OCI-LY1 (cell line): ENCODE results near the gene GASK1A.

Experiments used
- H2AFZ ChIP-seq: fragments of 200-600 bp; sonication (generic), shearing (Covaris generic); 2 replicates; pipeline ENCODE4 v1.6.0; 2014; ENCODE audit warnings: antibody characterized with exemption, mild to moderate bottlenecking, low read length
- H3F3A ChIP-seq: fragments of 200-600 bp; sonication (generic), shearing (Covaris generic); 2 replicates; pipeline ENCODE4 v1.6.0; 2014; ENCODE audit warnings: mild to moderate bottlenecking, antibody characterized with exemption, low read length, moderate library complexity; ENCODE audit not compliant: insufficient read depth
- H3K27ac ChIP-seq: fragments of 200-600 bp; sonication (generic); 2 replicates; pipeline ENCODE4 v1.5.1; 2014; ENCODE audit warnings: low read length, mixed run types, mild to moderate bottlenecking, low read depth; ENCODE audit not compliant: poor library complexity, severe bottlenecking
- H3K27me3 ChIP-seq: fragments of 200-600 bp; sonication (generic); 2 replicates; pipeline ENCODE4 v1.6.0; 2014; ENCODE audit warnings: antibody characterized with exemption, mild to moderate bottlenecking, low read length, moderate library complexity; ENCODE audit not compliant: insufficient read depth
- H3K36me3 ChIP-seq: fragments of 200-600 bp; sonication (generic); 2 replicates; pipeline ENCODE4 v1.6.1; 2014; ENCODE audit warnings: mild to moderate bottlenecking, antibody characterized with exemption, low read length, moderate library complexity, mixed read lengths; ENCODE audit not compliant: insufficient read depth
- H3K4me1 ChIP-seq: fragments of 200-600 bp; sonication (generic); 2 replicates; pipeline ENCODE4 v1.5.1; 2014; ENCODE audit warnings: mild to moderate bottlenecking, low read length, moderate library complexity; ENCODE audit not compliant: insufficient read depth, severe bottlenecking
- H3K4me2 ChIP-seq: fragments of 200-600 bp; sonication (generic), shearing (Covaris generic); 2 replicates; pipeline ENCODE4 v1.6.1; 2014; ENCODE audit warnings: low read length
- H3K4me3 ChIP-seq: fragments of 200-600 bp; sonication (generic); 2 replicates; pipeline ENCODE4 v1.5.1; 2014; ENCODE audit warnings: low read length, low read depth, mild to moderate bottlenecking, mixed read lengths; ENCODE audit not compliant: poor library complexity, severe bottlenecking
- H3K79me2 ChIP-seq: fragments of 200-600 bp; shearing (Covaris generic); 2 replicates; pipeline ENCODE4 v1.6.1; 2016; ENCODE audit warnings: mixed run types, low read length, mixed read lengths; ENCODE audit not compliant: insufficient read depth
- H3K9ac ChIP-seq: fragments of 200-600 bp; sonication (generic), shearing (Covaris generic); 2 replicates; pipeline ENCODE4 v1.6.1; 2014; ENCODE audit warnings: mild to moderate bottlenecking, low read length, mixed read lengths
- H3K9me2 ChIP-seq: fragments of 200-600 bp; sonication (generic), shearing (Covaris generic); 2 replicates; pipeline ENCODE4 v1.6.1; 2014; ENCODE audit warnings: low read depth, mild to moderate bottlenecking, low read length, mixed read lengths
- H3K9me3 ChIP-seq: fragments of 200-600 bp; shearing (Covaris generic); 2 replicates; pipeline ENCODE4 v1.6.1; 2014; ENCODE audit warnings: low read length, mixed read lengths
- H4K20me1 ChIP-seq: fragments of 200-600 bp; sonication (generic), shearing (Covaris generic); 2 replicates; pipeline ENCODE4 v1.6.0; 2016; ENCODE audit warnings: mild to moderate bottlenecking, low read length; ENCODE audit not compliant: insufficient read depth
- EZH2 ChIP-seq: fragments of 200-600 bp; sonication (generic), shearing (Covaris generic); IDR thresholded peaks from 2 replicates; pipeline ENCODE4 v1.8.0; 2017; ENCODE audit warnings: borderline replicate concordance, mixed run types, mild to moderate bottlenecking, antibody characterized with exemption, low read length, moderate library complexity, mixed read lengths
- TF ChIP-seq, protein P1 (sequence below): fragments of 200-600 bp; sonication (generic), shearing (Covaris generic); IDR thresholded peaks from 2 replicates; pipeline ENCODE4 v1.5.1; 2017; ENCODE audit warnings: mild to moderate bottlenecking, antibody characterized with exemption, low read length, moderate library complexity, mixed read lengths

The GASK1A gene

GRCh38 chr3:43071313-43071893, 92.3 kb downstream of the GASK1A start:
- no peak for TF ChIP-seq EZH2
- TF ChIP-seq, protein P1, sequence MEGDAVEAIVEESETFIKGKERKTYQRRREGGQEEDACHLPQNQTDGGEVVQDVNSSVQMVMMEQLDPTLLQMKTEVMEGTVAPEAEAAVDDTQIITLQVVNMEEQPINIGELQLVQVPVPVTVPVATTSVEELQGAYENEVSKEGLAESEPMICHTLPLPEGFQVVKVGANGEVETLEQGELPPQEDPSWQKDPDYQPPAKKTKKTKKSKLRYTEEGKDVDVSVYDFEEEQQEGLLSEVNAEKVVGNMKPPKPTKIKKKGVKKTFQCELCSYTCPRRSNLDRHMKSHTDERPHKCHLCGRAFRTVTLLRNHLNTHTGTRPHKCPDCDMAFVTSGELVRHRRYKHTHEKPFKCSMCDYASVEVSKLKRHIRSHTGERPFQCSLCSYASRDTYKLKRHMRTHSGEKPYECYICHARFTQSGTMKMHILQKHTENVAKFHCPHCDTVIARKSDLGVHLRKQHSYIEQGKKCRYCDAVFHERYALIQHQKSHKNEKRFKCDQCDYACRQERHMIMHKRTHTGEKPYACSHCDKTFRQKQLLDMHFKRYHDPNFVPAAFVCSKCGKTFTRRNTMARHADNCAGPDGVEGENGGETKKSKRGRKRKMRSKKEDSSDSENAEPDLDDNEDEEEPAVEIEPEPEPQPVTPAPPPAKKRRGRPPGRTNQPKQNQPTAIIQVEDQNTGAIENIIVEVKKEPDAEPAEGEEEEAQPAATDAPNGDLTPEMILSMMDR = peak; percentile 55; the same call in 1 of the 2 replicates
- no peak overlapping the region for H3K9ac ChIP-seq

GRCh38 chr3:43072361-43072760, 93.2 kb downstream of the GASK1A start:
- Histone ChIP-seq H2AFZ (no peak overlapping the region), H3K9me3 (no peaks in the 10 kb centered on the region), H3K4me2 (no peak overlapping the region), H3K79me2 (no peaks in the 10 kb centered on the region), H4K20me1 (no peaks in the 10 kb centered on the region), H3K27me3 (no peaks in the 10 kb centered on the region), H3K4me1 (no peaks in the 10 kb centered on the region), H3K9ac (no peak overlapping the region), H3K9me2 (no peaks in the 10 kb centered on the region), H3K36me3 (no peaks in the 10 kb centered on the region), H3K4me3 (no peak overlapping the region), H3F3A (no peaks in the 10 kb centered on the region), H3K27ac (no peak overlapping the region)
- TF ChIP-seq, protein P1 = no peak
- TF ChIP-seq EZH2 = no peak

More at GRCh38 chr3:43071313-43071893, 92.3 kb downstream of the GASK1A start:
- no peaks in the 10 kb centered on the region for H3K27me3 ChIP-seq
- no peaks in the 10 kb centered on the region for H3K9me2 ChIP-seq
- no peaks in the 10 kb centered on the region for H3K4me1 ChIP-seq
- no peak overlapping the region for H3K4me3 ChIP-seq
- H3K79me2 ChIP-seq = no peaks in the 10 kb centered on the region
- no peak overlapping the region for H3K4me2 ChIP-seq
- no peaks in the 10 kb centered on the region for H3K36me3 ChIP-seq
- H3K9me3 ChIP-seq = no peaks in the 10 kb centered on the region
- H3F3A ChIP-seq = no peaks in the 10 kb centered on the region
- no peak overlapping the region for H3K27ac ChIP-seq
- H4K20me1 ChIP-seq = no peaks in the 10 kb centered on the region
- H2AFZ ChIP-seq = no peak overlapping the region

GRCh38 chr3:43073116-43073835, 94.2 kb downstream of the GASK1A start:
- Histone ChIP-seq H3K4me2 (no peak overlapping the region), H3K9ac (no peak overlapping the region), H3K27ac (no peak overlapping the region), H3K27me3 (no peaks in the 10 kb centered on the region), H3K79me2 (no peaks in the 10 kb centered on the region), H3K36me3 (no peaks in the 10 kb centered on the region), H3F3A (no peaks in the 10 kb centered on the region), H3K4me3 (no peak overlapping the region), H2AFZ (no peak overlapping the region), H3K9me3 (no peaks in the 10 kb centered on the region), H3K9me2 (no peaks in the 10 kb centered on the region), H4K20me1 (no peaks in the 10 kb centered on the region), H3K4me1 (no peaks in the 10 kb centered on the region)
- TF ChIP-seq EZH2 = no peak
- TF ChIP-seq, protein P1 = no peak
